Hepatocyte (in vitro differentiated cells): Measurements from ENCODE around the gene NFKBIA.

Experiments used
- EZH2 ChIP-seq: fragments of 200-600 bp; sonication (generic); IDR thresholded peaks from 2 replicates; pipeline ENCODE4 v1.6.1; 2016; ENCODE audit warnings: antibody characterized with exemption, mild to moderate bottlenecking, borderline replicate concordance
- TF ChIP-seq, protein P1 (sequence below): fragments of 200-600 bp; sonication (generic); IDR thresholded peaks from 2 replicates; pipeline ENCODE4 v1.5.1; 2016; ENCODE audit warnings: antibody characterized with exemption, mild to moderate bottlenecking; ENCODE audit not compliant: poor library complexity

DNA sequence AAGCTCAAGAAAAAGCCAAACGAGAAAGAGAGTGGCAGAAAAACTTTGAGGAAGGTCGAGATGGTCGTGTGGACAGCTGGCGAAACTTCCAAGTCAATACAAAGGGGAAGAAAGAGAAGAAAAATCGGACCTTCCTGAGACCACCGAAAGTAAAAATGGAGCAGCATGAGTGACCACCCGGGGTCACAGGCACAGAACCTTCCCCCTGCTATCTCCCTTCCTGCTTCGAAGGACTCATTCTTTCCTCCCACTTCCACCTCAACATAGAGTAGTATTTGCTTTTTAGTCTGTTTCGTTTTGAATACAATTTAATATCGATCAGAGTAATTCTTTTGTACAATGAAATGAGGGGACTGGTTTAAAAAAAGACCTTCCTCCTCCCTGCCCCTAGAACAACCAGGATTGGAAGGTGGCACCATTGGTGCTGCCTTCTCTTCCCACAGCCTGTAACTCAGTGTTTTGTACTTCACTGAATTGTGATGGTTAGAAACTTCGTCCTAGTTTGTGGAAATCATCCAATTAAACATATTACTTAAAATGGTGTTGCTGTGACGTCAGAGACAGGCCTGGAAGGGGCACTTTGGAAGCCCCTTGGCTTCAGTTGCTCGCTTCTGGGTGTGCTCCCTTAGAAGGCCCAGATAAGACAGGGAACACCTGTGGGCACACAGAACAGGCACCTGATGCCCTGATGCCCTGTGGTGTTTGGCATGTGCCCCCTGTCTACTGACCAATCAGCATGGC lies 26.1 kb upstream of the NFKBIA start:
- TF ChIP-seq, protein P1, sequence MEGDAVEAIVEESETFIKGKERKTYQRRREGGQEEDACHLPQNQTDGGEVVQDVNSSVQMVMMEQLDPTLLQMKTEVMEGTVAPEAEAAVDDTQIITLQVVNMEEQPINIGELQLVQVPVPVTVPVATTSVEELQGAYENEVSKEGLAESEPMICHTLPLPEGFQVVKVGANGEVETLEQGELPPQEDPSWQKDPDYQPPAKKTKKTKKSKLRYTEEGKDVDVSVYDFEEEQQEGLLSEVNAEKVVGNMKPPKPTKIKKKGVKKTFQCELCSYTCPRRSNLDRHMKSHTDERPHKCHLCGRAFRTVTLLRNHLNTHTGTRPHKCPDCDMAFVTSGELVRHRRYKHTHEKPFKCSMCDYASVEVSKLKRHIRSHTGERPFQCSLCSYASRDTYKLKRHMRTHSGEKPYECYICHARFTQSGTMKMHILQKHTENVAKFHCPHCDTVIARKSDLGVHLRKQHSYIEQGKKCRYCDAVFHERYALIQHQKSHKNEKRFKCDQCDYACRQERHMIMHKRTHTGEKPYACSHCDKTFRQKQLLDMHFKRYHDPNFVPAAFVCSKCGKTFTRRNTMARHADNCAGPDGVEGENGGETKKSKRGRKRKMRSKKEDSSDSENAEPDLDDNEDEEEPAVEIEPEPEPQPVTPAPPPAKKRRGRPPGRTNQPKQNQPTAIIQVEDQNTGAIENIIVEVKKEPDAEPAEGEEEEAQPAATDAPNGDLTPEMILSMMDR, result no peak
- no peak for TF ChIP-seq EZH2
